Activated T-cell treated with anti-CD3 and anti-CD28 coated beads, Interleukin-2, amount 50 U/mL, for 72 hours (primary cell): ENCODE measurements around the gene KHDC1L. TPM values are rescaled to one million over a fixed set of nuclear protein-coding genes. Genes with fewer than 3 reads are reported as not detected.
"Not testable (repeated sequence)": the region's sequence is repeated elsewhere in the genome, so short reads cannot be mapped to it uniquely, and the experiment has no call there.

Source experiments
- ATAC-seq, 2 donors: fragments of 150-1000 bp; cut with Tn5 transposase; replicated peaks in 1 of 2; 2 replicates each; pipeline ENCODE4 v1.10.0; 2021; ENCODE audit warnings: moderate library complexity in 2 of 2, mild to moderate bottlenecking in 1 of 2
- DNase-seq, 2 donors: peaks; one replicate each; pipeline ENCODE4 v3.0.0; 2021 to 2022; ENCODE audit warnings: mixed read lengths in 1 of 2
- H3K27ac Mint-ChIP-seq: one replicate; pipeline ENCODE4 v1.8.0; 2022; ENCODE audit warnings: mild to moderate bottlenecking, moderate library complexity, mixed read lengths
- H3K27me3 Mint-ChIP-seq: one replicate; pipeline ENCODE4 v1.8.0; 2022; ENCODE audit warnings: low read depth, mixed read lengths
- H3K36me3 Mint-ChIP-seq, 2 donors: one replicate each; pipeline ENCODE4 v1.8.0; 2022; ENCODE audit warnings: mixed read lengths in 2 of 2, mild to moderate bottlenecking in 1 of 2; ENCODE audit not compliant: insufficient read depth in 2 of 2
- H3K4me1 Mint-ChIP-seq: one replicate; pipeline ENCODE4 v1.8.0; 2022; ENCODE audit warnings: low read depth, mixed read lengths
- H3K4me3 Mint-ChIP-seq, 2 donors: one replicate each; pipeline ENCODE4 v1.8.0; 2022; ENCODE audit warnings: mild to moderate bottlenecking in 2 of 2, mixed read lengths in 2 of 2, moderate library complexity in 2 of 2
- H3K9me3 Mint-ChIP-seq, 2 donors: one replicate each; pipeline ENCODE4 v1.8.0; 2022; ENCODE audit warnings: mixed read lengths in 2 of 2
- total RNA-seq, 2 donors: library from RNA; stranded (reverse); gene quantifications; one replicate each; pipeline ENCODE4 v1.2.3, GENCODE V29; 2022

The KHDC1L gene
- total RNA-seq, 2 donors from 2014 or later: not detected

- H3K4me3 Mint-ChIP-seq, H3K27me3 Mint-ChIP-seq, H3K27ac Mint-ChIP-seq, ATAC-seq, H3K9me3 Mint-ChIP-seq, DNase-seq, H3K4me1 Mint-ChIP-seq, H3K36me3 Mint-ChIP-seq: not testable (repeated sequence)
These were observed 32.0 kb downstream of the KHDC1L start for GRCh38 chr6:73193302-73193701.

- H3K36me3 Mint-ChIP-seq: no peaks in the 10 kb centered on the region
- no peak for DNase-seq
- H3K9me3 Mint-ChIP-seq: no peaks in the 10 kb centered on the region
- no peaks in the 10 kb centered on the region for H3K27me3 Mint-ChIP-seq
- H3K4me3 Mint-ChIP-seq: no peak overlapping the region
- no peaks in the 10 kb centered on the region for H3K4me1 Mint-ChIP-seq
- no peak overlapping the region for H3K27ac Mint-ChIP-seq
- ATAC-seq: no peak
These were observed 43.2 kb downstream of the KHDC1L start for GRCh38 chr6:73182021-73182607.

- Mint-ChIP-seq H3K27ac (no peak overlapping the region), H3K4me3 (peak overlapping the region in 1 of 2 donors; percentile 60), H3K4me1 (no peaks in the 10 kb centered on the region), H3K27me3 (no peaks in the 10 kb centered on the region), H3K36me3 (no peaks in the 10 kb centered on the region), H3K9me3 (no peaks in the 10 kb centered on the region)
- peak; percentile 75 to 79 for ATAC-seq
- DNase-seq: peak in 1 of 2 donors; percentile 7
These were observed 44.3 kb downstream of the KHDC1L start for GRCh38 chr6:73180763-73181619.

GRCh38 chr6:73180076-73180738 lies 45.1 kb downstream of the KHDC1L start:
- H3K36me3 Mint-ChIP-seq: no peaks in the 10 kb centered on the region
- H3K27me3 Mint-ChIP-seq: no peaks in the 10 kb centered on the region
- no peaks in the 10 kb centered on the region for H3K9me3 Mint-ChIP-seq
- no peak overlapping the region for H3K4me3 Mint-ChIP-seq
- H3K4me1 Mint-ChIP-seq: no peaks in the 10 kb centered on the region
- ATAC-seq (no peak), DNase-seq (no peak)
- H3K27ac Mint-ChIP-seq: no peak overlapping the region

- Mint-ChIP-seq H3K27me3 (no peaks in the 10 kb centered on the region), H3K36me3 (no peaks in the 10 kb centered on the region), H3K4me3 (no peak overlapping the region), H3K27ac (no peak overlapping the region), H3K4me1 (no peaks in the 10 kb centered on the region), H3K9me3 (no peaks in the 10 kb centered on the region)
- DNase-seq (no peak), ATAC-seq (no peak)
These were observed 47.9 kb downstream of the KHDC1L start for GRCh38 chr6:73177221-73177944.

DNA sequence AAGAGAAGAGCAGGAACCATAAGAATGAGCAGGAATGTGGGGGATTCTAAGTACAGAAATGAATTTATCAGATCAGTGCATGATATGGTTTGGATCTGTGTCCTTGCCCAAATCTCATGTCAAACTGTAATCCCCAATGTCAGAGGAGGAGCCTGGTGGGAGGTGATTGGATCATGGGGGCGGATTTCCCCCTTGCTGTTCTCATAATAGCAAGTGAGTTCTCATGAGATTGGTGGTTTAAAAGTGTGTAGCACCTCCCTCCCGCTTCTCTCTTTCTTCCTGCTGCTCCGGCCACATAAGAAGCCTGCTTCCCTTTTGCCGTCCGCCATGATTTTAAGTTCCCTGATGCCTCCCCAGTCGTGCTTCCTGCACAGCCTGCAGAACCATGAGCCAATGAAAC lies 49.2 kb downstream of the KHDC1L start:
- Mint-ChIP-seq H3K4me3 (no peak overlapping the region), H3K27ac (no peak overlapping the region), H3K4me1 (no peaks in the 10 kb centered on the region), H3K36me3 (no peaks in the 10 kb centered on the region), H3K27me3 (no peaks in the 10 kb centered on the region), H3K9me3 (no peaks in the 10 kb centered on the region)
- no peak for DNase-seq
- no peak for ATAC-seq

- H3K27me3 Mint-ChIP-seq: no peaks in the 10 kb centered on the region
- H3K36me3 Mint-ChIP-seq: no peaks in the 10 kb centered on the region
- no peak overlapping the region for H3K27ac Mint-ChIP-seq
- no peak for ATAC-seq
- H3K9me3 Mint-ChIP-seq: no peaks in the 10 kb centered on the region
- no peak overlapping the region for H3K4me3 Mint-ChIP-seq
- DNase-seq: no peak
- no peaks in the 10 kb centered on the region for H3K4me1 Mint-ChIP-seq
These were observed 50.6 kb downstream of the KHDC1L start for GRCh38 chr6:73174646-73175045.

Other genes starting within 250 kb of the KHDC1L start
- gene KHDC1, start 37.7 kb upstream of the KHDC1L start, total RNA-seq: 1 to 10 TPM; 3.4 to 3.7 TPM
- gene DPPA5, start 128.8 kb upstream of the KHDC1L start, total RNA-seq: not detected
- gene KHDC3L, start 137.2 kb upstream of the KHDC1L start, total RNA-seq: not detected
- under 1 TPM; 0.76 to 0.77 TPM for gene OOEP, start 144.4 kb upstream of the KHDC1L start, total RNA-seq
- gene DDX43, start 169.3 kb upstream of the KHDC1L start, total RNA-seq: under 1 TPM; 0.77 to 0.93 TPM
- 10 to 100 TPM; 20.7 to 26.9 TPM for gene CGAS, start 226.8 kb upstream of the KHDC1L start, total RNA-seq
- 10 to 100 TPM; 49.6 to 68.8 TPM for gene MTO1, start 236.2 kb upstream of the KHDC1L start, total RNA-seq